MM.1S (cell line): Measurements from ENCODE around the gene CXCL17.

Experiments
- DNase-seq: peaks from one replicate; pipeline ENCODE4 v3.0.0-alpha.2; 2015
- H2AFZ ChIP-seq: fragments of 300-600 bp; sonication (generic); 2 replicates; pipeline ENCODE4 v1.6.0; 2016; ENCODE audit warnings: antibody characterized with exemption, low read length
- H3F3A ChIP-seq: fragments of 300-600 bp; sonication (generic); 2 replicates; pipeline ENCODE4 v1.6.1; 2016; ENCODE audit warnings: mild to moderate bottlenecking, antibody characterized with exemption, low read length, moderate library complexity, mixed read lengths; ENCODE audit not compliant: insufficient read depth
- H3K27ac ChIP-seq: fragments of 300-600 bp; sonication (generic); 2 replicates; pipeline ENCODE4 v1.5.1; 2016; ENCODE audit warnings: mild to moderate bottlenecking, low read length
- H3K27me3 ChIP-seq: fragments of 300-600 bp; sonication (generic); replicated peaks from 2 replicates; pipeline ENCODE4 v1.6.0; 2016; ENCODE audit warnings: low read length; ENCODE audit not compliant: insufficient read depth
- H3K36me3 ChIP-seq: fragments of 300-600 bp; sonication (generic); replicated peaks from 2 replicates; pipeline ENCODE4 v1.6.1; 2016; ENCODE audit warnings: mild to moderate bottlenecking, low read length, mixed read lengths; ENCODE audit not compliant: insufficient read depth
- H3K4me1 ChIP-seq: fragments of 300-600 bp; sonication (generic); 2 replicates; pipeline ENCODE4 v1.6.1; 2016; ENCODE audit warnings: low read length, mixed read lengths
- H3K4me2 ChIP-seq: fragments of 300-600 bp; sonication (generic); 2 replicates; pipeline ENCODE4 v1.6.0; 2016; ENCODE audit warnings: low read depth, low read length
- H3K4me3 ChIP-seq: fragments of 300-600 bp; sonication (generic); 2 replicates; pipeline ENCODE4 v1.5.1; 2016; ENCODE audit warnings: low read length, mixed read lengths
- H3K79me2 ChIP-seq: fragments of 300-600 bp; sonication (generic); 2 replicates; pipeline ENCODE4 v1.6.1; 2016; ENCODE audit warnings: mixed run types, low read length, mixed read lengths
- H3K9ac ChIP-seq: fragments of 300-600 bp; sonication (generic); 2 replicates; pipeline ENCODE4 v1.6.1; 2016; ENCODE audit warnings: low read length, mixed read lengths
- H3K9me2 ChIP-seq: fragments of 300-600 bp; sonication (generic); replicated peaks from 2 replicates; pipeline ENCODE4 v1.6.1; 2016; ENCODE audit warnings: mild to moderate bottlenecking, low read length, mixed read lengths; ENCODE audit not compliant: insufficient read depth
- H3K9me3 ChIP-seq: fragments of 300-600 bp; sonication (generic); replicated peaks from 2 replicates; pipeline ENCODE4 v1.6.1; 2016; ENCODE audit warnings: mild to moderate bottlenecking, low read length, mixed read lengths; ENCODE audit not compliant: insufficient read depth
- H4K20me1 ChIP-seq: fragments of 300-600 bp; sonication (generic); 2 replicates; pipeline ENCODE4 v1.6.1; 2016; ENCODE audit warnings: mild to moderate bottlenecking, low read length, moderate library complexity, mixed read lengths; ENCODE audit not compliant: insufficient read depth
- EZH2 ChIP-seq: fragments of 300-600 bp; sonication (generic); optimal IDR thresholded peaks from 2 replicates; pipeline ENCODE3; 2017; ENCODE audit warnings: low read depth, mild to moderate bottlenecking, antibody characterized with exemption, low read length, mixed read lengths
- EZH2phosphoT487 ChIP-seq: fragments of 300-600 bp; sonication (generic); IDR thresholded peaks from 2 replicates; pipeline ENCODE4 v1.6.1; 2018; ENCODE audit warnings: antibody characterized with exemption, low read length
- TF ChIP-seq, protein P1 (sequence below): fragments of 300-600 bp; sonication (generic); IDR thresholded peaks from 2 replicates; pipeline ENCODE4 v1.5.1; 2016; ENCODE audit warnings: antibody characterized with exemption, low read length, mixed read lengths

The CXCL17 gene

DNA sequence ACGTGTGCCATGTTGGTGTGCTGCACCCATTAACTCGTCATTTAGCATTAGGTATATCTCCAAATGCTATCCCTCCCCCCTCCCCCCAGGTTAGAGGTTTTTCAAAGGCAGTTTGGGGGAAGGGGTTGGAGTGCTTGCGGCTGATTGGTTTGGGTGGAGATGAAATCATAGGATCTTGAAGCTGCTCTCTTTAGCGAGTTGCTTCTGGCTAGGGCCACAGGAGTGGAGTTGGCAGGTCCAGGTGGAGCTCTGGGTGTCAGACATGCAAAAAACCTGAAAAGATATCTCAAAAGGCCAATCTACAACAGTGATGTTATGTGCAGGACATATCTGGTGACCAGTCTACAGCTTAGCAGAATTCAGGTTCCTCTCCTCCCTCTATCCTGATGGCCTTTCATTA, 32.6 kb upstream of the CXCL17 start:
- Histone ChIP-seq H4K20me1 (no peaks in the 10 kb centered on the region), H3K27me3 (no peaks in the 10 kb centered on the region), H3K9ac (no peak overlapping the region), H2AFZ (no peak overlapping the region), H3K4me2 (no peak overlapping the region), H3K9me2 (no peaks in the 10 kb centered on the region), H3K4me1 (no peaks in the 10 kb centered on the region), H3F3A (no peaks in the 10 kb centered on the region), H3K36me3 (no peaks in the 10 kb centered on the region), H3K9me3 (no peaks in the 10 kb centered on the region), H3K27ac (no peak overlapping the region), H3K79me2 (no peaks in the 10 kb centered on the region), H3K4me3 (no peak overlapping the region)
- TF ChIP-seq EZH2 (no peak), EZH2phosphoT487 (no peak)
- TF ChIP-seq, protein P1, sequence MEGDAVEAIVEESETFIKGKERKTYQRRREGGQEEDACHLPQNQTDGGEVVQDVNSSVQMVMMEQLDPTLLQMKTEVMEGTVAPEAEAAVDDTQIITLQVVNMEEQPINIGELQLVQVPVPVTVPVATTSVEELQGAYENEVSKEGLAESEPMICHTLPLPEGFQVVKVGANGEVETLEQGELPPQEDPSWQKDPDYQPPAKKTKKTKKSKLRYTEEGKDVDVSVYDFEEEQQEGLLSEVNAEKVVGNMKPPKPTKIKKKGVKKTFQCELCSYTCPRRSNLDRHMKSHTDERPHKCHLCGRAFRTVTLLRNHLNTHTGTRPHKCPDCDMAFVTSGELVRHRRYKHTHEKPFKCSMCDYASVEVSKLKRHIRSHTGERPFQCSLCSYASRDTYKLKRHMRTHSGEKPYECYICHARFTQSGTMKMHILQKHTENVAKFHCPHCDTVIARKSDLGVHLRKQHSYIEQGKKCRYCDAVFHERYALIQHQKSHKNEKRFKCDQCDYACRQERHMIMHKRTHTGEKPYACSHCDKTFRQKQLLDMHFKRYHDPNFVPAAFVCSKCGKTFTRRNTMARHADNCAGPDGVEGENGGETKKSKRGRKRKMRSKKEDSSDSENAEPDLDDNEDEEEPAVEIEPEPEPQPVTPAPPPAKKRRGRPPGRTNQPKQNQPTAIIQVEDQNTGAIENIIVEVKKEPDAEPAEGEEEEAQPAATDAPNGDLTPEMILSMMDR = no peak
- DNase-seq = no peak

DNA sequence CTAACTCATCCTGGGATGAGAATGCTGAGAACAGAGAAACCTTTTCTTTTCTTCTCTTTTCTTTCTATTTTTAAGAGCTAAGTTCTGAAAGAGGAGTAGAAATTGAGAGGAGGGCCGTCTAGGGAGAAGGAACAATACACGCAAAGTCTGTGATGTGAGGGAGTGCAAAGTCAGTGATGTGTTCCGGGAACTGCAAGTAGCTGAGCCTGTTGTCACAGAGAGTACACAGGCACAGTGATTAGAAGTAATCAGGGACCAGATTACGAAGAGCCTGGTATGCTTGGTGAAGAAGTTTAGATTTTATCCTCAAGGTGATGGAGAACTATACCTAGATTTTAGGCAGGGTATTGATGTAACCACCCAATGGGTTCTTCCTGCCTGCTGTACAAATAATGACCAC, 32.0 kb upstream of the CXCL17 start:
- H3K4me3 ChIP-seq = no peak overlapping the region
- no peak overlapping the region for H3K4me2 ChIP-seq
- H3K4me1 ChIP-seq = no peaks in the 10 kb centered on the region
- H3K9me3 ChIP-seq = no peaks in the 10 kb centered on the region
- H3K27ac ChIP-seq = no peak overlapping the region
- no peak for DNase-seq
- H3K9me2 ChIP-seq = no peaks in the 10 kb centered on the region
- H3F3A ChIP-seq = no peaks in the 10 kb centered on the region
- no peaks in the 10 kb centered on the region for H3K27me3 ChIP-seq
- H2AFZ ChIP-seq = no peak overlapping the region
- H3K36me3 ChIP-seq = no peaks in the 10 kb centered on the region
- TF ChIP-seq EZH2phosphoT487 (no peak), EZH2 (no peak)
- TF ChIP-seq, protein P1 = no peak
- no peaks in the 10 kb centered on the region for H3K79me2 ChIP-seq
- H4K20me1 ChIP-seq = no peaks in the 10 kb centered on the region
- no peak overlapping the region for H3K9ac ChIP-seq

DNA sequence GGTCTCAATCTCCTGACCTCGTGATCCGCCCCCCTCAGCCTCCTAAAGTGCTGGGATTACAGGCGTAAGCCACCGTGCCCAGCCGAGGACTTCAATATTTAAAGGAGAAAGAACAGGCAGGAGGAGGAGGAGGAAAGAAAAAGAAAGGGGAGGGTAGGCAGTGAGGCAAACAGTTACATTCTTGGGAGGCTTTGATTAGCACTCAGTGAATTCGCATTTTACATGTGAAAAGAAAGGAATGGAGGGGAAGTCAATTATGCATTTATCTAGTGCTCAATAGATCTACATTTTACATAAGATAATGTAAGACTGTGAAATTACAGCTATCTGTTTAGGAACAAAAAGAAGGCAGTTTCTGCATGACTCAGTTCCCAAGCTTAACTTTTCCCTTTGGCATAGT, 30.9 kb upstream of the CXCL17 start:
- Histone ChIP-seq H4K20me1 (no peaks in the 10 kb centered on the region), H3F3A (no peaks in the 10 kb centered on the region), H3K27me3 (no peaks in the 10 kb centered on the region), H3K9ac (no peak overlapping the region), H3K36me3 (no peaks in the 10 kb centered on the region), H3K9me2 (no peaks in the 10 kb centered on the region), H3K4me2 (no peak overlapping the region), H3K27ac (no peak overlapping the region), H3K9me3 (no peaks in the 10 kb centered on the region), H3K4me1 (no peaks in the 10 kb centered on the region), H2AFZ (no peak overlapping the region), H3K79me2 (no peaks in the 10 kb centered on the region), H3K4me3 (no peak overlapping the region)
- TF ChIP-seq EZH2phosphoT487 (no peak), EZH2 (no peak)
- TF ChIP-seq, protein P1 = no peak
- no peak for DNase-seq
